HG03025 (cell line): ENCODE results near the gene NDE1.
"Not testable (repeated sequence)": the region's sequence is repeated elsewhere in the genome, so short reads cannot be mapped to it uniquely, and the experiment has no call there.

ENCODE experiments used
- ATAC-seq: cut with Tn5 transposase; IDR thresholded peaks from one replicate; pipeline ENCODE4 v1.9.1; 2021; ENCODE audit warnings: mild to moderate bottlenecking, moderate library complexity; ENCODE audit not compliant: unreplicated experiment, low FRiP score

The NDE1 gene

DNA sequence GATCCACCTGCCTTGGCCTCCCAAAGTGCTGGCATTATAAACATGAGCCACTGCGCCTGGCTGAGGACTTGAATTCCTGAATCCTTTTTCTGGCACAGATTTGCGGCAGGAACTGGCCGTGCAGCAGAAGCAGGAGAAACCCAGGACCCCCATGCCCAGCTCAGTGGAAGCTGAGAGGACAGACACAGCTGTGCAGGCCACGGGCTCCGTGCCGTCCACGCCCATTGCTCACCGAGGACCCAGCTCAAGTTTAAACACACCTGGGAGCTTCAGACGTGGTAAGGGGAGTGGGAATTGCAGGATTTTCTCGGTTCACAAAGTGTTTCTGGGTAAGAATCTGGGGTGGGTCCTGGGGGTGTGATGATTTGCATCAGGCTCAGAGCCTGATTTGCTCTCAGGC lies 41.0 kb downstream of the NDE1 start:
- ATAC-seq = no peak

GRCh38 chr16:15692508-15692907 lies 42.5 kb downstream of the NDE1 start:
- ATAC-seq = not testable (repeated sequence)

DNA sequence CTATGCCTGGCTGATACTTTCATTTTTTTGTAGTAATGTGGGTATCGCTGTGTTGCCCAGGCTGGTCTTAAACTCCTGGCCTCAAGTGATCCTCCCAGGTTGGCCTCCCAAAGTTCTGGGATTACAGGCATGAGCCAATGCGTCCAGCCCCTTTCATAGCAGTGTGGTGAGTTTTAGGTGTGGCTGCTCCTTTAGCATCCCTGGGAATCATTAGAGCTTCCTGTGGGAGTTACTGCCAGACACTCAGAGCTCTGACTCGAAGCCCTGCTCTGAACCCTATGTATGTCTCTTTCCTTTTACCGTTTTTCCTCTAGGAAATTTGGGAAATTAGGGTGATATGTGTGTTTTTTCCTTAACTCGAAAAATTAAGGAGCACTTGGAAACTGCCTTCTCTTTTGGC lies 44.5 kb downstream of the NDE1 start:
- no peak for ATAC-seq

GRCh38 chr16:15699819-15700218 lies 49.8 kb downstream of the NDE1 start:
- no peak for ATAC-seq

DNA sequence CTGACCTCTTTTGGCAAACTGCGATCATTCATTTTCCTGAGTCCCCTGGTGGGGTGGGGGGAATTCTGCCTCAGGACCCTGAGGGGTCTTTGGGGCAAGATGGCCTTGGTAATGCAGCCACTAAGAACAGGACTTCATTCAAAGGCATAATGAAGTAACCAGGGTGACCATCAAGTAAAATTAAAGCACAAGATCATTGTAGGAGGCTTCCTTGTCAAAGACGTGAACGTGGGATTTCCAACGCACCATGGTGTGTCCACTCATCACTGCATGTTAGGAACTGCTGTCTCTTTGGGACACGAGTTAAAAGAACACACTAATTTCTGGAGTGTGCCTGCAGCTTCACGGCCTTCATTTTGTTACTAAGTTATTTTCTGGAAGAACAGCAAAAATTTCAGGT lies 51.3 kb downstream of the NDE1 start:
- no peak for ATAC-seq

- ATAC-seq = no peak
Measured at GRCh38 chr16:15701975-15702970, 52.2 kb downstream of the NDE1 start.

DNA sequence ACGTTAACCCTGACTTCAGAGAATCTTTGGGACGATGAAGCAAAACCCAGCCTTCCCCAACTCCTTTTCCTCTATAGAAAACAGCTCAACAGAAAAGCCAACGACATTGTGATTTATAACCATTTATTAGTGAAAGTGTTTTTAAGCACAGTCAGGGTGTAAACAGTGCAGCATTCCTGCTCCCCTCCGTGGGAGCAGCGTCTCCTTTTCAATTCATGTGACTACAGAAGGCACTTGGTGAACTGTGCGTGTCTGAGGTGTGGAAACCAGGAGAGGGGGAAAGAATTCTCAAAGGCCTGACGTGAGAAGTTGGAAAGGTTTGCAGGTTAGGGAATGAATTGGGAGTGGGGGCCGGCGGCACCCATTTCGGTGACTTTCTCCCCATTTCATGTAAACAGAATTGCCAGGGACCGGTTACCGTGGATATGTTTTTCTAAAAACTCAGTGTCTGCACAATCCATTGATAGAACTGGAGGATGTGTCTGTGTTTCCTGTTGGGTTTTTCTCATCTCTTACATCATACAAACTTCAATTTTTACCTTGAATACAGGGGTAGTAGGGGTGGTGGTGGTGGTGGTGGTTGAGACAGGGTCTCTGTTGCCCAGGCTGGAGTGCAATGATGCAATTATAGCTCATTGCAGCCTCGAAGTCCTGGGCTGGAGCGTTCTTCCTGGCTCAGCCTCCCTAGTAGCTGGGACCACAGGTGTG lies 53.1 kb downstream of the NDE1 start:
- no peak for ATAC-seq

GRCh38 chr16:15704545-15704987 lies 54.5 kb downstream of the NDE1 start:
- no peak for ATAC-seq

- ATAC-seq = no peak
Measured at GRCh38 chr16:15705064-15705565, 55.1 kb downstream of the NDE1 start.

- no peak for ATAC-seq
Measured at GRCh38 chr16:15707332-15707731, 57.3 kb downstream of the NDE1 start.

DNA sequence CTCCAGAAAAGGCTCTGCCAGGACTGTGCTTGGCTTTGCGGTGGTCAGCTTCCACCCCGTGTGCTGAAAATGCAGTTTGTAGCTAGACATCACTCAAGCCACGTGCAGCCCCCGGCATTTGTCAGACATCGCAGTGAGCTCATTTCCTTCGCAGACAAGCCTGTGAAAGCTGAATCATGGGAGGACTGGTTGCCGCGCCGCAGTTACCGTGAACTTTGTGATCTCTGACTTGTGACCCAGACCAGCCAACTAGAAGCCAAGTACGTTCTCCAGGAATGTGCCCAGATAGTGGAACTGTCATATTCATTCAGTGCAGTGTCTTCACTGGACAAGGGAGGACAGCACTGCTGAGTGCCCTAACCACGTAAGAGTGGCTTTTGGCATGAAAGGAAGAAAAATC lies 58.1 kb downstream of the NDE1 start:
- ATAC-seq = no peak

GRCh38 chr16:15708997-15709396 lies 59.0 kb downstream of the NDE1 start:
- no peak for ATAC-seq

GRCh38 chr16:15714393-15715172 lies 64.5 kb downstream of the NDE1 start:
- no peak for ATAC-seq

GRCh38 chr16:15715221-15715620 lies 65.2 kb downstream of the NDE1 start:
- no peak for ATAC-seq

DNA sequence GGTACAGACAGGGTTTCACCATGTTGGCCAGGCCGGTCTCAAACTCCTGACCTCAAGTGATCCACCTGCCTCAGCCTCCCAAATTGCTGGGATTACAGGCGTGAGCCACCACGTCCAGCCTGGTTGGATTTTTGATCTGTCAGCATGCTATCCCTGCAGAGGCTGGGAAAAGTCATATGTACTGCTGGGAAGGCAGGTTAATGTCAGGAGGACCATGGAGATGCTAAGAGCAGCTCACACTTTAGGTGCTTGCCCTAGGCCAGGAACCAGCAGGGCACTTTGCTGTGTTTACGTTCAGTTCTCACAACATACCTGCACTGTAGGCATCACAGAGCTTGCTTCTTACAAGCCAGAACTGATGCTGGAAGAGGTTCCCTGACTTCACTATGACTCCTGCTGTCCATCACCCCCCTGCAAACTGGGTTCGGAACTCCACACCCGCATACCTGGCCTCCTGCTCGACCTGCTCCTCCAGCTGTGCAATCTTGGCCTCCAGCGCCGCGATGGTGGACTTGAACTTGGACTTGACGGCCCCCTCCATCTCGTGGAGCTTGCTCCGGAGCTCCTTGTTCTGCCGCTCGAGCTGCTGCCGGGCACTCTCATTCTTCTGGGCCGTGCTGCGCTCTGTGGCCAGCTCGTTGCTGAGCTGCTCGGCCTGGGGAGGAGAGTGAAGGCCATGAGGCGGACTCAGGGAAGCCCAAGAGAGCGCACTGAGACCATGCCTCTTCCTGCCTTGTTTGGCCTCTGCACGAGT lies 66.8 kb downstream of the NDE1 start:
- ATAC-seq = no peak

- no peak for ATAC-seq
Measured at GRCh38 chr16:15721018-15721417, 71.0 kb downstream of the NDE1 start.

- no peak for ATAC-seq
Measured at GRCh38 chr16:15723808-15724207, 73.8 kb downstream of the NDE1 start.

DNA sequence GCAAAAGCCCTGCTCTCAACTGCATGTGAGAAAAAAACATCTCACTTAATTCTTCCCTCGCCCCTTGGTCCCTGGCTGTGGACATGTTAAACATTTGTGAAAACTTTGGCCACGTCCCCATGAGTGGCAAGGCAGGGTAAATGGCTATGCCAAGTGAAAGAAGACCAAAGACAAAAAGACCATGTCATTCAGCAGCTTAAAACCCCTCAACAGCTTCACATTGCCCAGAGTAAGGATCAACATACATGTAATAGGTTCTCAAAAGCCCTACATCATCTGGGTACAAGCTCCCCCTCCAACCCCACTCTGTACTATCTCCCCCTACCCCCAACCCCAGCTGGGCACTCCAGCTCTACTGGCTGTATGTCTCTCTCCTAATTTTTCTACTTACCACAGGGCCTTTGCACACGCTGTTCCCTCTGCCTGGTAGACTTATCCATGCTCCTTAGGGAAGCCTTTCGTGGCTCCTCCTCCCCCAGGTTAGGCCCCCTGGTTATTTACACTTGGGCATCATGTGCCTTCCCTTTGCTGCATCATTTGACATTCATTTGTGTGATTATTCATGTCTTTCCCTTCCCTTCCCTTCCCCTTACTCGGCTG lies 75.7 kb downstream of the NDE1 start:
- no peak for ATAC-seq

DNA sequence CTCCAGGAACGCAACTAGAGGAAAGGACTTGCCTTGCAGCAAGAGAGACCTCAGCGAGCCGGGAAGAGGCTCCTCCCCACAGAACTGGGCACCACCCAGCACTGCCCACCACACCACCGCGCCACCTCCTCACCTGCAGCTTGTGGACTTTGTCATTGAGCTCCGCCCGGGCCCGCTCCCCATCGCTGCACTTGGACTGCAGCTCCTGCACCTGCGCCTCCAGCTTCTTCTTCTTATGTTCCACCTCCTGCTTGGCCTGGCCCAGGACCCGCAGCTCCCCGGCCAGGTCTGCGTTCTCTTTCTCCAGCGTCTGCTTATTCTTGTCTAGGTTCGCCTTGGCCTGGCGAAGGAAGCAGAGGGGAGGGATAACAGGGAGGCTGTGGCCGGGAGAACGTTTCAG lies 76.7 kb downstream of the NDE1 start:
- no peak for ATAC-seq
